ENCODE data around the gene PHKG2. TPM values are rescaled to one million over a fixed set of nuclear protein-coding genes. Genes with fewer than 3 reads are reported as not detected.

PHKG2 gene
- total RNA-seq, 1 donor from 2014 or later = 41.6 TPM

DNA sequence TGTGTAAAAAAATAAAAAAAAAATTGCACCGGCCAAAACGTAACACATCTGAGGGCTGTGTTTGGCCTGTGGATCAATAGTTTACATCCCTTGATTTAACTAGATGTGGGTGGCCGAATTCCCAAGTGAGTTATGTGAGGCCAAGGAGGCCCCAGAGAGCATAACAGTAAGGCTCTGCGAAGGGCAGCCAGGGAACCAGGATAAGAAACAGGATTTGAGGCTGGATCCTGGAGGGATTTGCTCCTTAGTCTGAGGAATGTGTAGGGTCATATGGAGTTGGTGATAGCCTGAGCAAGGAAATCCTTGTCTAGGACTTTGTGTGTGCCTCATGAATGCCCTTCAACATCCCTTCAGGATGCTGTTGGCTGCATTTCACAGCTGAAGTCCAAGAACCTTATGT, 2.0 kb downstream of the PHKG2 start:
- Mint-ChIP-seq H3K4me1 (ENCODE audit: low read depth) (peaks cover 18% of the 10 kb centered on the region), H3K27ac (no peak overlapping the region), H3K4me3 (ENCODE audit: low read depth) (no peak overlapping the region), H3K9me3 (no peaks in the 10 kb centered on the region), H3K36me3 (ENCODE audit: low read depth) (peaks cover 32% of the 10 kb centered on the region), H3K27me3 (ENCODE audit: low read depth) (no peaks in the 10 kb centered on the region)
- intact Hi-C loops (cut with micrococcal nuclease) = no loop called here
- DNase-seq (ENCODE audit: low spot score) = no peak

- H3K4me3 Mint-ChIP-seq (ENCODE audit: low read depth) = peak overlapping the region; percentile 44
- H3K27ac Mint-ChIP-seq = no peak overlapping the region
- intact Hi-C loops (cut with micrococcal nuclease) = no loop called here
- DNase-seq (ENCODE audit: low spot score) = no peak
- no peaks in the 10 kb centered on the region for H3K9me3 Mint-ChIP-seq
- H3K4me1 Mint-ChIP-seq (ENCODE audit: low read depth) = peaks cover 18% of the 10 kb centered on the region
- peaks cover 31% of the 10 kb centered on the region for H3K36me3 Mint-ChIP-seq (ENCODE audit: low read depth)
- H3K27me3 Mint-ChIP-seq (ENCODE audit: low read depth) = no peaks in the 10 kb centered on the region
Observed at GRCh38 chr16:30750876-30751465, 2.7 kb downstream of the PHKG2 start.

DNA sequence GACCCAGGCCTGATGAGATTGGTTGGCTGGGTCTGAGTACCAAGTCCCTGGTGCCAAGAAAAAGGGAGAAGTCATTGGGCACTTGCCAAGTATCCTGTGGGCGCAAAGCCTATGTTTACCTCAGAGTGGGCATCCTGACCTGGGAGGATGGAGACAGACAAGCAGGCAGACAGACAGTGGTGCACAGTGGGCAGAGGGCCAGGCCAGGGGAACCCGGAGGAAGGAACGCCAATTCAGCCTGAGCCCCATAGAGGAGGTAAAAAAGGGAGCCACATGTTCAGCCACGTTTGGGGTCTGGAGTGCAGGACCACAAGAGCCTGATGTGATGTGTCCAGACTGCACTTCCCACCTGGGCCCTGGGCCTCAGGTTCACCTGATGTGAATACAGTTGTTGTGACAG, 5.4 kb downstream of the PHKG2 start:
- Mint-ChIP-seq H3K9me3 (no peaks in the 10 kb centered on the region), H3K27ac (no peak overlapping the region), H3K27me3 (ENCODE audit: low read depth) (no peaks in the 10 kb centered on the region), H3K4me3 (ENCODE audit: low read depth) (no peak overlapping the region), H3K4me1 (ENCODE audit: low read depth) (peaks cover 10% of the 10 kb centered on the region), H3K36me3 (ENCODE audit: low read depth) (peaks cover 30% of the 10 kb centered on the region)
- intact Hi-C loops (cut with micrococcal nuclease) = no loop called here
- no peak for DNase-seq (ENCODE audit: low spot score)

DNA sequence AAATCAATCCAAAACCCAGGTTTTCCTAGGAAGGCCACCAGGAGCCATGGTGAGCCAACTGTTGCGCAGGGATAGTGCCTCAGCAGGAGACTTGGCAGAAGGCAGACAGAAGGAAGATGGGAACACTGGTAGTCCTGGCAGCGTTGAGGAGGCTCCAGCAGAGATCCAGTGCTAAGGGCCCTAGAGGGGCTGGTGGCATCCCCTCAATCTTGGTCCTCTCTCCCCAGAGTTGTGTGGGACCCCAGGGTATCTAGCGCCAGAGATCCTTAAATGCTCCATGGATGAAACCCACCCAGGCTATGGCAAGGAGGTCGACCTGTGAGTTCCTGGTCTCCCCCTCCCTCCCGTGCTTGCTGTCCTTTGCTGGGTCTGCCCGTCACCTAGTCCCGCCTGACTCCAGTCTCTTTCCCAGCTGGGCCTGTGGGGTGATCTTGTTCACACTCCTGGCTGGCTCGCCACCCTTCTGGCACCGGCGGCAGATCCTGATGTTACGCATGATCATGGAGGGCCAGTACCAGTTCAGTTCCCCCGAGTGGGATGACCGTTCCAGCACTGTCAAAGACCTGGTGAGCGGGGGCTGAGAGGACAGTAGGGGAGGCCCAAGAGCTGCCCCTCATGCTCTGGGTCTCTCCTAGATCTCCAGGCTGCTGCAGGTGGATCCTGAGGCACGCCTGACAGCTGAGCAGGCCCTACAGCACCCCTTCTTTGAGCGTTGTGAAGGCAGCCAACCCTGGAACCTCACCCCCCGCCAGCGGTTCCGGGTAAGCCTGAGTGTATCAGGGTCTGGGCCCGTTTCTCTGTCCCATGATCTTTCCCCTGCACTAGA, 7.9 kb downstream of the PHKG2 start:
- Mint-ChIP-seq H3K27me3 (ENCODE audit: low read depth) (no peaks in the 10 kb centered on the region), H3K27ac (no peak overlapping the region), H3K9me3 (no peaks in the 10 kb centered on the region), H3K4me3 (ENCODE audit: low read depth) (no peak overlapping the region), H3K36me3 (ENCODE audit: low read depth) (peaks cover 16% of the 10 kb centered on the region), H3K4me1 (ENCODE audit: low read depth) (peaks cover 8% of the 10 kb centered on the region)
- intact Hi-C loops (cut with micrococcal nuclease) = no loop called here
- no peak for DNase-seq (ENCODE audit: low spot score)

GRCh38 chr16:30756781-30757100, 8.5 kb downstream of the PHKG2 start:
- H3K27ac Mint-ChIP-seq = no peak overlapping the region

GRCh38 chr16:30757316-30757715, 9.1 kb downstream of the PHKG2 start:
- Mint-ChIP-seq H3K4me3 (ENCODE audit: low read depth) (no peak overlapping the region), H3K36me3 (ENCODE audit: low read depth) (peaks cover 15% of the 10 kb centered on the region), H3K27ac (no peak overlapping the region), H3K9me3 (no peaks in the 10 kb centered on the region), H3K27me3 (ENCODE audit: low read depth) (no peaks in the 10 kb centered on the region), H3K4me1 (ENCODE audit: low read depth) (peaks cover 9% of the 10 kb centered on the region)
- intact Hi-C loops (cut with micrococcal nuclease) = no loop called here
- no peak for DNase-seq (ENCODE audit: low spot score)

More at GRCh38 chr16:30756781-30757100, 8.5 kb downstream of the PHKG2 start:
- peaks cover 9% of the 10 kb centered on the region for H3K4me1 Mint-ChIP-seq (ENCODE audit: low read depth)
- peaks cover 11% of the 10 kb centered on the region for H3K36me3 Mint-ChIP-seq (ENCODE audit: low read depth)
- no peak for DNase-seq (ENCODE audit: low spot score)
- H3K27me3 Mint-ChIP-seq (ENCODE audit: low read depth) = no peaks in the 10 kb centered on the region
- H3K4me3 Mint-ChIP-seq (ENCODE audit: low read depth) = no peak overlapping the region
- intact Hi-C loops (cut with micrococcal nuclease) = no loop called here
- H3K9me3 Mint-ChIP-seq = no peaks in the 10 kb centered on the region

DNA sequence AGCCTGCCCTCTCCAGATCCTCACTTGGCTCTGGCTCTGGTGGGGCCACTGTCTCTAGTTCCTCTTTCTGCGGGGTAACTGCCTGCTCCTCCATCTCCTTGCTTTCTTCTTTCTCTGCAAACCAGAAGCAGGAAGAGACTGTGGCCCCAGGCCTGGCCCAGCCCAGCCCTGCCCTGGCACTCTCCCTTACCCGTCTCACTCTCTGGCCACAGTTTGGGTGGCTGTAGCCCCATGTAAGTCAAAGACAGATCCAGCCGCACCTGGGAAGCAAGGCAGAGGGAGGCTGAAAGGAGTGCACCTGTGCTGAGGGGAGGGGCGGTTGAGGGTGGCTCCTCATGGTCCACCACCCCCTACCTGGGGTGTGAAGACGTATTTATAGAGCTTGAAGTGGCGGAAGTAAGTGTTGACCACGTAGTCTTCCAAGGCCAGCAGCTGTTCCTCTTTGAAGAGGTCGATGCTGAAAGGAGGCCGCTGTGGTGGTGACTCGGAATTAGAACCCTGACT, 10.8 kb downstream of the PHKG2 start:
- intact Hi-C loops (cut with micrococcal nuclease) = no loop called here
- DNase-seq (ENCODE audit: low spot score) = no peak
- no peaks in the 10 kb centered on the region for H3K9me3 Mint-ChIP-seq
- no peak overlapping the region for H3K27ac Mint-ChIP-seq
- no peak overlapping the region for H3K4me3 Mint-ChIP-seq (ENCODE audit: low read depth)
- peaks cover 17% of the 10 kb centered on the region for H3K4me1 Mint-ChIP-seq (ENCODE audit: low read depth)
- no peaks in the 10 kb centered on the region for H3K27me3 Mint-ChIP-seq (ENCODE audit: low read depth)
- peaks cover 23% of the 10 kb centered on the region for H3K36me3 Mint-ChIP-seq (ENCODE audit: low read depth)

- DNase-seq (ENCODE audit: low spot score) = no peak
- intact Hi-C loops (cut with micrococcal nuclease) = loop anchor here (5.0 kb wide), 1 partner anchor 63 kb away; the partner anchor contains the start of gene SRCAP
- H3K36me3 Mint-ChIP-seq (ENCODE audit: low read depth) = peaks cover 26% of the 10 kb centered on the region
- no peaks in the 10 kb centered on the region for H3K27me3 Mint-ChIP-seq (ENCODE audit: low read depth)
- peaks cover 17% of the 10 kb centered on the region for H3K4me1 Mint-ChIP-seq (ENCODE audit: low read depth)
- no peaks in the 10 kb centered on the region for H3K9me3 Mint-ChIP-seq
- no peak overlapping the region for H3K27ac Mint-ChIP-seq
- no peak overlapping the region for H3K4me3 Mint-ChIP-seq (ENCODE audit: low read depth)
Observed at GRCh38 chr16:30760001-30760559, 11.9 kb downstream of the PHKG2 start.

GRCh38 chr16:30760577-30761426, 12.6 kb downstream of the PHKG2 start:
- Mint-ChIP-seq H3K36me3 (ENCODE audit: low read depth) (peaks cover 33% of the 10 kb centered on the region), H3K27ac (peak overlapping the region; percentile 6), H3K4me3 (ENCODE audit: low read depth) (peak overlapping the region; percentile 85), H3K4me1 (ENCODE audit: low read depth) (peaks cover 17% of the 10 kb centered on the region), H3K27me3 (ENCODE audit: low read depth) (no peaks in the 10 kb centered on the region), H3K9me3 (no peaks in the 10 kb centered on the region)
- no peak for DNase-seq (ENCODE audit: low spot score)
- intact Hi-C loops (cut with micrococcal nuclease) = loop anchor here (5.0 kb wide), 1 partner anchor 64 kb away; the partner anchor contains the start of gene SRCAP

GRCh38 chr16:30761427-30761927, 13.3 kb downstream of the PHKG2 start:
- Mint-ChIP-seq H3K27me3 (ENCODE audit: low read depth) (no peaks in the 10 kb centered on the region), H3K27ac (peak overlapping the region; percentile 83), H3K4me1 (ENCODE audit: low read depth) (peaks cover 17% of the 10 kb centered on the region), H3K9me3 (no peaks in the 10 kb centered on the region), H3K4me3 (ENCODE audit: low read depth) (peak overlapping the region; percentile 85), H3K36me3 (ENCODE audit: low read depth) (peaks cover 38% of the 10 kb centered on the region)
- intact Hi-C loops (cut with micrococcal nuclease) = loop anchor here (5.0 kb wide), 1 partner anchor 64 kb away; the partner anchor contains the start of gene SRCAP
- peak; percentile 28 for DNase-seq (ENCODE audit: low spot score)

- Mint-ChIP-seq H3K9me3 (no peaks in the 10 kb centered on the region), H3K4me1 (ENCODE audit: low read depth) (peaks cover 17% of the 10 kb centered on the region), H3K36me3 (ENCODE audit: low read depth) (peaks cover 44% of the 10 kb centered on the region), H3K27ac (peak within 1 kb of the TSS; percentile 83), H3K4me3 (ENCODE audit: low read depth) (peak within 1 kb of the TSS; percentile 85), H3K27me3 (ENCODE audit: low read depth) (no peaks in the 10 kb centered on the region)
- intact Hi-C loops (cut with micrococcal nuclease) = loop anchor here (1.0 to 5.0 kb wide), 4 partner anchors 14 to 195 kb away; partner anchors contain the start of genes FBXL19, PHKG2, SETD1A and SRCAP
- DNase-seq (ENCODE audit: low spot score) = peak; percentile 95
Observed at GRCh38 chr16:30761928-30762902, 14.0 kb downstream of the PHKG2 start, which contains the start of the genes CFAP119 and RNF40. TSS of gene CFAP119 (minus strand) at chr16:30762062. CDS start at chr16:30761748, 314 bp downstream. TSS of gene RNF40 (plus strand) at chr16:30762322. CDS start at chr16:30762546, 224 bp downstream.

Measured in activated T-helper 2 cell treated with anti-CD3 and anti-CD28 coated beads, Interferon-gamma antibody, Interleukin-2, Interleukin-4, amounts not matched to agents 10 μg/mL and 5 μg/mL and 100 μg/mL, durations not matched to agents 14 hours and 24 hours and 36 hours (primary cell).